ENCODE results near the gene MED13L.

The MED13L gene

GRCh38 chr12:116277467-116278278, at the start of gene MED13L:
TSS of gene MED13L (minus strand) at chr12:116277693. CDS start at chr12:116277131, 562 bp downstream.
- DNase-seq = no peak

- DNase-seq = no peak
Observed at GRCh38 chr12:116325336-116325664, 47.8 kb upstream of the MED13L start.

GRCh38 chr12:116324654-116325335, 47.3 kb upstream of the MED13L start:
- no peak for DNase-seq

- DNase-seq = no peak
Observed at GRCh38 chr12:116323406-116324386, 46.2 kb upstream of the MED13L start.

GRCh38 chr12:116321913-116322312, 44.4 kb upstream of the MED13L start:
- no peak for DNase-seq

GRCh38 chr12:116320791-116321217, 43.3 kb upstream of the MED13L start:
- no peak for DNase-seq

GRCh38 chr12:116319898-116320621, 42.6 kb upstream of the MED13L start:
- no peak for DNase-seq

GRCh38 chr12:116319233-116319897, 41.9 kb upstream of the MED13L start:
- DNase-seq = no peak

GRCh38 chr12:116318576-116319232, 41.2 kb upstream of the MED13L start:
- no peak for DNase-seq

- DNase-seq = no peak
Observed at GRCh38 chr12:116317986-116318575, 40.6 kb upstream of the MED13L start.

GRCh38 chr12:116317139-116317538, 39.6 kb upstream of the MED13L start:
- DNase-seq = no peak

- no peak for DNase-seq
Observed at GRCh38 chr12:116314477-116314876, 37.0 kb upstream of the MED13L start.

- no peak for DNase-seq
Observed at GRCh38 chr12:116313194-116313927, 35.9 kb upstream of the MED13L start.

GRCh38 chr12:116310082-116310481, 32.6 kb upstream of the MED13L start:
- no peak for DNase-seq

- DNase-seq = no peak
Observed at GRCh38 chr12:116309343-116309742, 31.9 kb upstream of the MED13L start.

GRCh38 chr12:116308647-116309046, 31.2 kb upstream of the MED13L start:
- DNase-seq = no peak

GRCh38 chr12:116306968-116307367, 29.5 kb upstream of the MED13L start:
- no peak for DNase-seq

- DNase-seq = no peak
Observed at GRCh38 chr12:116306506-116306905, 29.0 kb upstream of the MED13L start.

- no peak for DNase-seq
Observed at GRCh38 chr12:116304621-116305020, 27.1 kb upstream of the MED13L start.

- DNase-seq = no peak
Observed at GRCh38 chr12:116303929-116304328, 26.4 kb upstream of the MED13L start.
